DMS53 (cell line): ENCODE results near the gene CACNB2.
A peak's percentile ranks its signal among the peaks of the same experiment; 100 is the strongest.
"Not testable (repeated sequence)": the region's sequence is repeated elsewhere in the genome, so short reads cannot be mapped to it uniquely, and the experiment has no call there.

Experiments used
- DNase-seq: peaks from one replicate; lab custom pipeline; 2025; lab: John Stamatoyannopoulos, UW

The CACNB2 gene

GRCh38 chr10:18145652-18146051 is 5.4 kb downstream of the CACNB2 start:
- peak; percentile 47 for DNase-seq

DNA sequence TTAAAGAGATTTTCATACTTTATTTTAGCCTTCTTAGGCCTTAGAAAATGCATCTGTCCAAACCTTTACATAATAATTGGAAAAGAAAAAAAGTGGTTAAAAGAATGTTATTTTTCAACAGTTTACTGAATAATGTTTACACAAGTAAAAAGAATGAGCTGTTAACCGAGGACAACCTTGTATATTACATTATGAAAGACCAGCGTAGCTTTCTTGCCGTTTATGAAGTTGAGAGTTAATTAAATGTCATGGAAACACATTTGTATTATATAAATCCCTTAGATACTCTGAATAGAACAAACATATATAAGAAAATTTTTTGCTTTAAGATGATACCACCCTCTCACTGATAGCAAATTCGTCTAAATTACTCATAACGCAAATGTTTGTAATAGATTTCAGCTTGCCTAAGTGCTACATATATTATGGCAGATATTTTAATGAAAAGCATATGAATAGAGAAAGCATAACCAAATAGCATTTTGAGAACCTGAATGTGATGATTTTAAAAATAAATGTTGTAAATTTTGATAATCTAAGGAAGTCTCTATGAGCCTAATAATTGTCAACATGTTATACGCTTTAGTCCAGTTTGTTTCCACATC is 9.1 kb downstream of the CACNB2 start:
- DNase-seq = no peak

GRCh38 chr10:18151356-18151890 is 11.2 kb downstream of the CACNB2 start:
- DNase-seq = no peak

- not testable (repeated sequence) for DNase-seq
Observed at GRCh38 chr10:18153381-18153780, 13.2 kb downstream of the CACNB2 start.

DNA sequence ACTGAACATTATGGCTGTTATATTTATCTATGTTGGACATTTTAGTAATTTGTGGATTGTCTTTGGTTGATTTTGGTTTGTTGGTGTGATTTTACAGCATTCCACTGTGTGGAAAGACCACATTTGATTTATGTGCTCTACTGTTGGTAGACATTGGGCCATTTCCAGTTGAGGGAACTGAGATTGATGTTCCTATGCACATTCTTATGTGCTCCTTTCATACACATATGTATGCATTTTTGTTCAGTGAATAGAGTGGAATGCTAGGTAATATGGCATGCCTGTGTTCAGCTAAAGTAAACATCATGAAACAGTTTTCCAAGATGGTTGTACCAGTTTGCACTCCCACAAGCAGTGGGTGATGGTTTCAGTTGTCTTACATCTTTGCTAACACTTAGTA is 15.1 kb downstream of the CACNB2 start:
- no peak for DNase-seq

DNA sequence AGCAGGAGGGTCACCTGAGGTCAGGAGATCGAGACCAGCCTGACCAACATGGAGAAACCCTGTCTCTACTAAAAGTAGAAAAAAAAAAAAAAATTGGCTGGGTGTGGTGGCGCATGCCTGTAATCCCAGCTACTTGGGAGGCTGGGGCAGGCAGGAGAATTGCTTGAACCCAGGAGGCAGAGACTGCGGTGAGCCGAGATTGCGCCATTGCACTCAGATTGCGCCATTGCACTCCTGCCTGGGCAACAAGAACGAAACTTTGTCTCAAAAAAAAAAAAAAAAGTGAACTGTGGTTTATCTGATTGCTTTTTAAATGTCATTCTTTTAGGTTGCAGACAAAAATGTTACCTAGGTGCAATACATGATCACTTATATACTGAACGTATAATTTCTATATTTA is 16.6 kb downstream of the CACNB2 start:
- not testable (repeated sequence) for DNase-seq

DNA sequence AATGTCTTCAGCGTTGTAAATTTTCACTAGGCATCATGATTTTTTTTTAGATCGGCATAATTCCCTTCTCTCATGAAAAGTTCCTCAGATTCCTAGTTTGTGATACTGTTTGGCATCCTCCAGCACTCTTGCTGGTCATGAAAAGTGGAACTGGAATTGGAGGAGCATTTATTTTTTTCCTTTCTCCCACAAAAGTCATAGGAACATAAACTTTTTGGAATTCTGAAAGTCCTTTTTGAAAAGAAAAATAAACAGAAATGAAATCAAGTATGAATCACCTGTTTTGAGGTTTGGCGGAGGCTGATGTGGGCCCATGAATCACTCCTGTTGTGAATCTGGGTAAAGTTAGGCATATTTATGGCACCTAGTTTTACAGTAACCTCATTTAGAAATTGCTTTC is 17.7 kb downstream of the CACNB2 start:
- no peak for DNase-seq

GRCh38 chr10:18158773-18159265 is 18.6 kb downstream of the CACNB2 start:
- DNase-seq = no peak

- DNase-seq = no peak
Observed at GRCh38 chr10:18159557-18159956, 19.3 kb downstream of the CACNB2 start.

- peak; percentile 84 for DNase-seq
Observed at GRCh38 chr10:18162021-18162627, 21.9 kb downstream of the CACNB2 start.

- no peak for DNase-seq
Observed at GRCh38 chr10:18164093-18164492, 23.9 kb downstream of the CACNB2 start.

GRCh38 chr10:18164748-18165361 is 24.6 kb downstream of the CACNB2 start:
- DNase-seq = no peak

DNA sequence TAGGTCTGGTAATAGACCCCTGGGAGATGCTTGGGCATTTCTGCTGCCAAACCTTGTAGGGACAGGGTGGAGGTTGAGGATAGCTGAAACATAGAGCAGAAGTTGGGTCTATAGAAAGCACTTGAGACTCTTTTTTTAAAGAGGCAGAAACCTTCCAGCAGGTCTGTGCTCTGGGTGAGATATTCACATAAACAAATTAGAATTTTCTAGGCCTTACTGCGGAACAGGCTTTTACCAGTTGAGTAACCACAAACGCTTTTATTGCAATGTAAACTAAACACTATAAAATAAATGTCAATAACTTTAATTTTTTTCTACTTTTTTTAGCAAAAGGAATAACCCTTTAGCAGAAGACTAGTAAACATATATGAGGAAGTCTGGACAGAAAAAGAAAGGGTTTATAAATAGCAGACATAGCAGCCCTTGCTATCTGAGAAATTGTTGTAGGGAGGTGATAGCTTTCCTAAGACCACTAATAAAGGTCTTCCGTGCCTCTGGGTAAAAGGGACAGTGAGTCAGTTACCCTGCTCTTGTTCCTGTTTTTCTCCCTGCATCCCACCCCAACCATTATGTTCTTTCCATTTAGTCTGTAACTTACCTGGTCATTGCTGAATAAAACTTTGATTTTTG is 38.7 kb downstream of the CACNB2 start:
- DNase-seq = no peak

DNA sequence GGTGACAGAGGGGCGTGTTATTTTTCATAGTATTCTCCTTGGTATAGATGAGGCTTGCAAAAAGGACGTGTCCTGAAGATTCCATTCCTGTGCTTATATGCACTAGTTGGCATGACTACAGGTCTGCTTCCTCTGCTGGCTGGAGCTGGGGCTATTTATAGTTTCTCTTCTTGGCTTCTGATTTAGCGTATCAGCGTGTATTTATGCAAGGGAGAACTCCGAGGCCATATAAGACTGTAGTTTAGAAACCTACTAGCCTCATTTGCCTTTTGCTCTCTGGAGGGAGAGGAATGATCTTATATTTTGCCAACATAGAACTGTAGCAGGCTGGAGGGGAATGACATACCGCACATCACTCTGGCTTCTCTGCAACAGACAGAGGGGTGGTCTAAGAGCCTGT is 39.7 kb downstream of the CACNB2 start:
- peak; percentile 23 for DNase-seq

- DNase-seq = not testable (repeated sequence)
Observed at GRCh38 chr10:18181382-18181781, 41.2 kb downstream of the CACNB2 start.

- peak; percentile 99 for DNase-seq
Observed at GRCh38 chr10:18185621-18186020, 45.4 kb downstream of the CACNB2 start.

DNA sequence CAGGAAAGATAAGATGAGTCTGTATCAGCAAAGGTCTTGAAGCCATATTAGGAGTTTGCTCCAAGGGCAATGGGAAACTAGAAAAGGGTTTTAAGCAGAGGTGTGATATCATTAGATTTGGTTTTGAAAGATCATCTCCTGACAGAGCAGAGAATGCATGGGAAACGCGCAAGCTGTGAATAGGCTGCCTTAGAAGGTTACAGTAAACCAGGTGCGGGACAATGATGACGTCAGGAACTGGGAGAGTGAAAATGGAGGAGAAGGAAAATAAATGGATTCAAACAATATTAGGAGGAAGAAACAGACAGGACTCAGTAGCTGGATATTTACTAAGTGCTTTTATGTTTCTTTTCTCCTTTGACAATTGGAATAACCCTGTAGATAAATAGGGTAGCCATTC is 50.6 kb downstream of the CACNB2 start:
- peak; percentile 43 for DNase-seq

DNA sequence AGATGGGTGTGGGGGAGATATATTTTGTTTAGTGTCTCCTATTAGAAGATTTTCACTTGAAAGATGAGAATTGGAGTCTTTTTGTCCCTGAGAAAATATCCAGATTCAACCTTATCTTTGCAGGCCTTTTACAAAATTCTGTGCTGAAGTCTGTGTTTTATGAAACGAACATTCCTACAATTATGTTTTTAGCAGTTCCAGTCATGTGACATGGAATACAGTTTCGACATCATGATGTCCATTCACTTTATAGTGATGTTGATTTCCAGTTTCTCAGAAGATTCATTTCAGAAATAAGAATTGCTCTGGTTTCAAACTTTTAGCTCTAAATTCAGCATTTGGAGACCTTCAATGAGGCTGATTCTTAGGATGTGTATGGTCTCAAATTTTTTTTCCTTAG is 54.4 kb downstream of the CACNB2 start:
- no peak for DNase-seq

DNA sequence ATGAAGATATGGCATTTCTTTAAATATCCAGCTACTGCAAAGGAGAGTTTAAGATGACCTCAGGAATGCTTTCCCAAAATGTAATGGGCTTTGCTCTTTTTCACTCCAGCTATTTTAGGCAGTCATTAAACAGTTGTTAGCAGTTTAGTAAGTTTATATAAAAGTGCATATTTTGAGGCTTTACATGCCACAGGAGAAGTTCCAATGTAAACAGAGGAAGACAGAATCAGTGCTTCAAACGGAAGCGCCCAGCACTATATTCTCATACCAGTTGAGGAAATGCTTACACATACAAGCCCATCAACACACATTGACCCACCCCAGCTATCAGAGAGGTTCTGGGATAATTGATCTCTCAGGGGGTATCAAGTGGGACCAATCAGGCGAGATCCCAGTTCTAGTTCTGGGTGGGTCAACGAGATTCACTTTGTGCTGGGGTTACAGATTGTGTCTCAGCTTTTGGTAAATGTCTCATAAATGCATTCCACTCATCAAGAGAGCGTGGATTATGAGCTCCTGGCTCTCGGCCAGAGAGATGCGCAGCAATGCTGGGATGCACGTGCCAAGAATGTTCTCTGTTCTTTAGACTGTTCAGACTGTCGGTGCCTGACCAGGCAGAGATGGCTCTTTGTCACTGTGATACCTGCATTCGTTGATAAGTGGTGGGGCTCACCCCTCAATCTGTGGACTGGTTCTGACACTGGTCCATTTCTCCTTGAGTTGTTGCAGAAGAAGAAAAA is 55.0 kb downstream of the CACNB2 start:
- no peak for DNase-seq

DNA sequence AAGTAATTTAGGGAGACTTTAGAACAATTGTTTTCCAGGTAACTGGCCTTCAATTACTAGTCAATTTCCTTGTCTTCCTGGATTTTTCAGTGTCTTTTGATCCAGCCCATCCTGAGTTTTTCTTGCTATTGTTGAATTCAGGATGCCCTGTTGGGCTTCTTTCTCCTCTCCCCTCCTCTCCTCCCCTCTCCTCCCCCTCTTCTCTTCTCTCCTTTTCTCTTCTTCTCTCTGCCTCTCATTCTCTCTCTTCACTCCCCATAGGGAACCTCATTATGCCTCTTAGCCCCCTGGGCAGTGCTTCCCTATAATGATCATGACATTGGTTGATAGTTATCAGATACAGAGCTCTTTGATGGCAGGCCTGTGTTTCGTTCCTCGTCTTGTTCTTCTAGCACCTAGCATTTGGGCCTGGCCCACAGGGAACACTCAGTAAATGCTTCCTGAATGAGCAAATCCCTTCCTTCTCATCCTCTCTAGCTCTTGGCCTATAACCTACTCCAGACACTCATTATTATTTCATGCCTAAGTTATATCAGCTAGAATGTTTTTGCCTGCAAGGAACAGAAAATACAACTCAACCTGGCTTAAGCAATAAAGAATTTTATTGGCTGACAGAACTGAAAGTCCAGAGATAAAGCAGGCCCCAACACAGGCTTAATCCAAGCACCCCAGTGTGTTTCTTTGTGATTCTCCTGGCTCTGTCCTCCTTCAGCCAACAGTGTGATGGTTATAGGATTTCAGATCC is 56.8 kb downstream of the CACNB2 start:
- no peak for DNase-seq

DNA sequence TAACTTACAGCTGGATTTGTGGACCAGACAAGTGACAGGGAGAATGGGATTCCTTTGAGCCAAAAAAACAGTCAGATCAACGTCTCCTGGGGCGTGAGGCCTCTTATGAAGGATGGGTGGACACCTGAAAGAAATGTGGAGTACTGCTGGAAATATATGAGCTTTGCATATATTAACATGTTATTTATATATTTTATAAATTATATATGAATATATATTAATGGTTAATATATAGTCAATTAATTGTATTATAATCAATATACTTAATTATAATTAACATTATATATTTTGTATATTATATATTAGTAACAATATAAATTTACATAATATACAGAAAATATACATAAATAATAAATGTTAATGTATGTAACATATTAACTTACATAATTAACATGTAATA is 57.5 kb downstream of the CACNB2 start:
- no peak for DNase-seq
